MM.1S (cell line): ENCODE measurements around the gene MMP23B.

Experiments
- CTCF ChIP-seq: fragments of 300-600 bp; sonication (generic); IDR thresholded peaks from 2 replicates; pipeline ENCODE4 v1.5.1; 2016; ENCODE audit warnings: antibody characterized with exemption, low read length, mixed read lengths
- EZH2 ChIP-seq: fragments of 300-600 bp; sonication (generic); optimal IDR thresholded peaks from 2 replicates; pipeline ENCODE3; 2017; ENCODE audit warnings: low read depth, mild to moderate bottlenecking, antibody characterized with exemption, low read length, mixed read lengths
- EZH2phosphoT487 ChIP-seq: fragments of 300-600 bp; sonication (generic); IDR thresholded peaks from 2 replicates; pipeline ENCODE4 v1.6.1; 2018; ENCODE audit warnings: antibody characterized with exemption, low read length

- TF ChIP-seq CTCF (no peak), EZH2 (no peak), EZH2phosphoT487 (no peak)
Observed at GRCh38 chr1:1672181-1672965, 40.4 kb downstream of the MMP23B start.
